Measurements from ENCODE around the gene UBE2J2.

UBE2J2 gene

Small RNAs within 50 kb of the gene (small RNA-seq; reads per million reads assigned to genes)
- gene MIR6726 (ENCODE audit: low read depth) = 0.86 reads per million
